SK-N-SH treated with all-trans-retinoic acid at 6 μM for 48 hours (cell line): ENCODE measurements around the gene FMN1.

Source experiments
- ATAC-seq: fragments of 200-7000 bp; cut with Tn5 transposase; 3 replicates; pipeline ENCODE4 v1.9.1; 2020; ENCODE audit warnings: mild to moderate bottlenecking, moderate library complexity
- BACH2 ChIP-seq: fragments of 250-450 bp; sonication (Bioruptor Pico); IDR thresholded peaks from 2 replicates; pipeline ENCODE4 v1.9.0; 2021; ENCODE audit warnings: mild to moderate bottlenecking, borderline replicate concordance
- CSDC2 ChIP-seq: fragments of 250-450 bp; sonication (Bioruptor Pico); IDR thresholded peaks from 2 replicates; pipeline ENCODE4 v1.5.0; 2020; ENCODE audit warnings: mild to moderate bottlenecking, moderate library complexity
- ESRRG ChIP-seq: fragments of 250-450 bp; sonication (Bioruptor Pico); IDR thresholded peaks from 2 replicates; pipeline ENCODE4 v1.6.1; 2021; ENCODE audit warnings: mild to moderate bottlenecking
- GLIS3 ChIP-seq: fragments of 250-450 bp; sonication (Bioruptor Pico); IDR thresholded peaks from 2 replicates; pipeline ENCODE4 v1.5.0; 2020; ENCODE audit warnings: mild to moderate bottlenecking, moderate library complexity
- ISL1 ChIP-seq: fragments of 250-450 bp; sonication (Bioruptor Pico); IDR thresholded peaks from 2 replicates; pipeline ENCODE4 v2.1.2; 2022; ENCODE audit warnings: mild to moderate bottlenecking, moderate library complexity
- OSR1 ChIP-seq: fragments of 250-450 bp; sonication (Bioruptor Pico); IDR thresholded peaks from 2 replicates; pipeline ENCODE4 v1.8.0; 2022; ENCODE audit warnings: moderate library complexity, mild to moderate bottlenecking, inconsistent platforms
- PPARA ChIP-seq: fragments of 250-450 bp; sonication (Bioruptor Pico); IDR thresholded peaks from 2 replicates; pipeline ENCODE4 v1.5.0; 2020; ENCODE audit warnings: mild to moderate bottlenecking, borderline replicate concordance
- RARB ChIP-seq: fragments of 250-450 bp; sonication (Bioruptor Pico); IDR thresholded peaks from 2 replicates; pipeline ENCODE4 v1.8.0; 2021; ENCODE audit warnings: mild to moderate bottlenecking, moderate library complexity
- SNAI2 ChIP-seq: fragments of 250-450 bp; sonication (Bioruptor Pico); IDR thresholded peaks from 2 replicates; pipeline ENCODE4 v1.5.0; 2020; ENCODE audit warnings: mild to moderate bottlenecking, moderate library complexity
- TCF4 ChIP-seq: fragments of 250-450 bp; sonication (Bioruptor Pico); IDR thresholded peaks from 2 replicates; pipeline ENCODE4 v1.8.0; 2021; ENCODE audit warnings: mild to moderate bottlenecking, moderate library complexity, borderline replicate concordance
- TOX ChIP-seq: fragments of 250-450 bp; sonication (Bioruptor Pico); IDR thresholded peaks from 2 replicates; pipeline ENCODE4 v1.8.0; 2021; ENCODE audit warnings: mild to moderate bottlenecking, moderate library complexity, borderline replicate concordance
- ZC3H10 ChIP-seq: fragments of 250-450 bp; sonication (Bioruptor Pico); IDR thresholded peaks from 2 replicates; pipeline ENCODE4 v1.5.1; 2021; ENCODE audit warnings: mild to moderate bottlenecking, moderate library complexity
- ZFP3 ChIP-seq: fragments of 250-450 bp; sonication (Bioruptor Pico); IDR thresholded peaks from 2 replicates; pipeline ENCODE4 v1.5.0; 2020; ENCODE audit warnings: mild to moderate bottlenecking, moderate library complexity
- ZFP30 ChIP-seq: fragments of 450-650 bp; formaldehyde crosslinking; IDR thresholded peaks from 2 replicates; pipeline ENCODE4 v1.5.0; 2022; ENCODE audit warnings: mild to moderate bottlenecking, moderate library complexity
- ZNF565 ChIP-seq: fragments of 450-650 bp; formaldehyde crosslinking; conservative IDR thresholded peaks from 2 replicates; pipeline ENCODE4 v1.5.0; 2020; ENCODE audit warnings: low read depth, mild to moderate bottlenecking, moderate library complexity
- ZNF70 ChIP-seq: fragments of 450-650 bp; formaldehyde crosslinking; IDR thresholded peaks from 2 replicates; pipeline ENCODE4 v1.5.0; 2020; ENCODE audit warnings: mild to moderate bottlenecking, moderate library complexity
- ZNF8 ChIP-seq: fragments of 450-650 bp; formaldehyde crosslinking; IDR thresholded peaks from 2 replicates; pipeline ENCODE4 v1.5.0; 2020; ENCODE audit warnings: mild to moderate bottlenecking, moderate library complexity
- TF ChIP-seq, protein P1 (sequence below): fragments of 250-450 bp; sonication (Bioruptor Pico); IDR thresholded peaks from 2 replicates; pipeline ENCODE4 v1.8.0; 2021; ENCODE audit warnings: low read depth, mild to moderate bottlenecking, moderate library complexity, borderline replicate concordance
- TF ChIP-seq, protein P2 (sequence below): fragments of 250-450 bp; sonication (Bioruptor Pico); IDR thresholded peaks from 2 replicates; pipeline ENCODE4 v1.5.1; 2020; ENCODE audit warnings: low read depth, mild to moderate bottlenecking, moderate library complexity
- TF ChIP-seq, protein P3 (sequence below): fragments of 250-450 bp; sonication (Bioruptor Pico); IDR thresholded peaks from 2 replicates; pipeline ENCODE4 v1.5.1; 2021; ENCODE audit warnings: mild to moderate bottlenecking, moderate library complexity
- TF ChIP-seq, protein P4 (sequence below): fragments of 250-450 bp; sonication (Bioruptor Pico); IDR thresholded peaks from 2 replicates; pipeline ENCODE4 v1.5.0; 2020; ENCODE audit warnings: mild to moderate bottlenecking, moderate library complexity

Gene FMN1

DNA sequence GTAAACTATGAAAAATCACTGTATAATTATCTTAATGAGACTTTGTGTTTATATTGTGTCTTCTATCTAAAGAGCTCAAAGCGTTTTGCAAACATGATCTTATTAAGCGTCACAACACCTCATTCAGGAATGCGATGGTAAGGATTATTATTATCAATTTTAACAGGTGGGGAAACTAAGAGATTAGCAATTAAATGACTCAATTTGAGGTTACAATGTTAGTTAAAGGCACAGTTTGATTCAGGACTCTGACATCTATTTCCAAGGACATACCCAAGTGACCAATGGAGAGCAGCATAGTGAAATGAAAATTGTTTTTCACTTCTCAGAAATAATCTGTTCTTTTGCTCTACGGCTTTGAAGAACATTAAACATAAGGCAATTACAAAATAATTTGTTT lies 74.6 kb downstream of the FMN1 start:
- TF ChIP-seq, protein P1, sequence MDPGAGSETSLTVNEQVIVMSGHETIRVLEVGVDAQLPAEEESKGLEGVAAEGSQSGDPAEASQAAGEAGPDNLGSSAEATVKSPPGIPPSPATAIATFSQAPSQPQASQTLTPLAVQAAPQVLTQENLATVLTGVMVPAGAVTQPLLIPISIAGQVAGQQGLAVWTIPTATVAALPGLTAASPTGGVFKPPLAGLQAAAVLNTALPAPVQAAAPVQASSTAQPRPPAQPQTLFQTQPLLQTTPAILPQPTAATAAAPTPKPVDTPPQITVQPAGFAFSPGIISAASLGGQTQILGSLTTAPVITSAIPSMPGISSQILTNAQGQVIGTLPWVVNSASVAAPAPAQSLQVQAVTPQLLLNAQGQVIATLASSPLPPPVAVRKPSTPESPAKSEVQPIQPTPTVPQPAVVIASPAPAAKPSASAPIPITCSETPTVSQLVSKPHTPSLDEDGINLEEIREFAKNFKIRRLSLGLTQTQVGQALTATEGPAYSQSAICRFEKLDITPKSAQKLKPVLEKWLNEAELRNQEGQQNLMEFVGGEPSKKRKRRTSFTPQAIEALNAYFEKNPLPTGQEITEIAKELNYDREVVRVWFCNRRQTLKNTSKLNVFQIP (CRISPR knock-in tag): no peak
- no peak for TF ChIP-seq GLIS3
- TF ChIP-seq PPARA: no peak
- TF ChIP-seq ZC3H10 (CRISPR knock-in tag): no peak
- TF ChIP-seq ZNF565 (CRISPR knock-in tag): no peak
- no peak for TF ChIP-seq ISL1 (CRISPR knock-in tag)
- TF ChIP-seq, protein P2, sequence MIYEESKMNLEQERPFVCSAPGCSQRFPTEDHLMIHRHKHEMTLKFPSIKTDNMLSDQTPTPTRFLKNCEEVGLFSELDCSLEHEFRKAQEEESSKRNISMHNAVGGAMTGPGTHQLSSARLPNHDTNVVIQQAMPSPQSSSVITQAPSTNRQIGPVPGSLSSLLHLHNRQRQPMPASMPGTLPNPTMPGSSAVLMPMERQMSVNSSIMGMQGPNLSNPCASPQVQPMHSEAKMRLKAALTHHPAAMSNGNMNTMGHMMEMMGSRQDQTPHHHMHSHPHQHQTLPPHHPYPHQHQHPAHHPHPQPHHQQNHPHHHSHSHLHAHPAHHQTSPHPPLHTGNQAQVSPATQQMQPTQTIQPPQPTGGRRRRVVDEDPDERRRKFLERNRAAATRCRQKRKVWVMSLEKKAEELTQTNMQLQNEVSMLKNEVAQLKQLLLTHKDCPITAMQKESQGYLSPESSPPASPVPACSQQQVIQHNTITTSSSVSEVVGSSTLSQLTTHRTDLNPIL (CRISPR knock-in tag): no peak
- TF ChIP-seq ESRRG (CRISPR knock-in tag): no peak
- no peak for TF ChIP-seq ZNF70 (CRISPR knock-in tag)
- no peak for TF ChIP-seq CSDC2 (CRISPR knock-in tag)
- TF ChIP-seq ZNF8: no peak
- no peak for TF ChIP-seq BACH2
- TF ChIP-seq TCF4: no peak
- no peak for ATAC-seq

DNA sequence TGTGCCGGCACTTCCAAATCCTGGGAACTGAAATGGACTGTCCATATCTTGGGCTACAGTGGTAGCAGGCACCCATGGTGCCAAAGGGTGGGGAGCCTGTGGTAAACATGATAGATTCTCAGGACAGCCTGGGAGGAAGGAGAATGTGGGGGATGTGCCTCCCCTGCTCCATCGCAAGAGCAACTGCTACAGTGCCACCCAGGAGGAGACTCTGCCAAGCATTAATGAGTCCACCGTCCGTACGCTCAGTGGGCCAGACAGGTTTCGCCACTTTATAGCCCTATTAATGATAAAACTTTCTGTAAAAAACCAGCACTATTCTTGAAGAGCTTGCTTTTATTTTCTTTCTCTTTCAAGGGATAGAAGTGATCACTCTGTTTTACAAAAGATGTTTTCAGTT lies 75.2 kb downstream of the FMN1 start:
- ATAC-seq: peak; percentile 45
- TF ChIP-seq ZNF70 (CRISPR knock-in tag) (no peak), ZNF565 (CRISPR knock-in tag) (no peak), RARB (CRISPR knock-in tag) (no peak), TOX (CRISPR knock-in tag) (no peak), CSDC2 (CRISPR knock-in tag) (no peak), ZFP3 (CRISPR knock-in tag) (no peak)
- TF ChIP-seq, protein P3, sequence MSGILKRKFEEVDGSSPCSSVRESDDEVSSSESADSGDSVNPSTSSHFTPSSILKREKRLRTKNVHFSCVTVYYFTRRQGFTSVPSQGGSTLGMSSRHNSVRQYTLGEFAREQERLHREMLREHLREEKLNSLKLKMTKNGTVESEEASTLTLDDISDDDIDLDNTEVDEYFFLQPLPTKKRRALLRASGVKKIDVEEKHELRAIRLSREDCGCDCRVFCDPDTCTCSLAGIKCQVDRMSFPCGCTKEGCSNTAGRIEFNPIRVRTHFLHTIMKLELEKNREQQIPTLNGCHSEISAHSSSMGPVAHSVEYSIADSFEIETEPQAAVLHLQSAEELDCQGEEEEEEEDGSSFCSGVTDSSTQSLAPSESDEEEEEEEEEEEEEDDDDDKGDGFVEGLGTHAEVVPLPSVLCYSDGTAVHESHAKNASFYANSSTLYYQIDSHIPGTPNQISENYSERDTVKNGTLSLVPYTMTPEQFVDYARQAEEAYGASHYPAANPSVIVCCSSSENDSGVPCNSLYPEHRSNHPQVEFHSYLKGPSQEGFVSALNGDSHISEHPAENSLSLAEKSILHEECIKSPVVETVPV (CRISPR knock-in tag): no peak
- TF ChIP-seq, all 23 proteins: peak for 0

DNA sequence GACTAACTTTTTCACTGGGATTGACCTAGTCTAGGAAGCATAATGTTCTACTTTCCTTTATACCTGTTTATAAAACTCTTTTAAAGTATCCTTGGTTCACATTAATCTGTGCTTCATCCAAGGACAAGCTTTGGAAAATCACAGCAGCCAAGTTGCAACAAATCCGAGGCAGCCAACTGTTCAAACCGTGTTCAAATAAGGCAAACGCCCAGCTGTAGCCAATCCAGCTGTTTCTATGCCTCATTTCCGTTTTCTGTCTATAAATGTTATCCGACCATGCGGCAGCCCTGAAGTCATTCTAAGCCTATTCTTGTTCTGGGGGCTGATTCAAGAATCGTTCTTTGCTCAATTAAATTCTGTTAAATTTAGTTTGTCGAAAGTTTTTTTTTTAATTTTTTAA lies 78.3 kb downstream of the FMN1 start:
- no peak for TF ChIP-seq GLIS3
- TF ChIP-seq CSDC2 (CRISPR knock-in tag): no peak
- no peak for TF ChIP-seq TCF4
- TF ChIP-seq BACH2: no peak
- TF ChIP-seq ISL1 (CRISPR knock-in tag): no peak
- TF ChIP-seq, protein P3 (CRISPR knock-in tag): no peak
- TF ChIP-seq ZNF565 (CRISPR knock-in tag): no peak
- no peak for TF ChIP-seq SNAI2
- TF ChIP-seq, protein P4, sequence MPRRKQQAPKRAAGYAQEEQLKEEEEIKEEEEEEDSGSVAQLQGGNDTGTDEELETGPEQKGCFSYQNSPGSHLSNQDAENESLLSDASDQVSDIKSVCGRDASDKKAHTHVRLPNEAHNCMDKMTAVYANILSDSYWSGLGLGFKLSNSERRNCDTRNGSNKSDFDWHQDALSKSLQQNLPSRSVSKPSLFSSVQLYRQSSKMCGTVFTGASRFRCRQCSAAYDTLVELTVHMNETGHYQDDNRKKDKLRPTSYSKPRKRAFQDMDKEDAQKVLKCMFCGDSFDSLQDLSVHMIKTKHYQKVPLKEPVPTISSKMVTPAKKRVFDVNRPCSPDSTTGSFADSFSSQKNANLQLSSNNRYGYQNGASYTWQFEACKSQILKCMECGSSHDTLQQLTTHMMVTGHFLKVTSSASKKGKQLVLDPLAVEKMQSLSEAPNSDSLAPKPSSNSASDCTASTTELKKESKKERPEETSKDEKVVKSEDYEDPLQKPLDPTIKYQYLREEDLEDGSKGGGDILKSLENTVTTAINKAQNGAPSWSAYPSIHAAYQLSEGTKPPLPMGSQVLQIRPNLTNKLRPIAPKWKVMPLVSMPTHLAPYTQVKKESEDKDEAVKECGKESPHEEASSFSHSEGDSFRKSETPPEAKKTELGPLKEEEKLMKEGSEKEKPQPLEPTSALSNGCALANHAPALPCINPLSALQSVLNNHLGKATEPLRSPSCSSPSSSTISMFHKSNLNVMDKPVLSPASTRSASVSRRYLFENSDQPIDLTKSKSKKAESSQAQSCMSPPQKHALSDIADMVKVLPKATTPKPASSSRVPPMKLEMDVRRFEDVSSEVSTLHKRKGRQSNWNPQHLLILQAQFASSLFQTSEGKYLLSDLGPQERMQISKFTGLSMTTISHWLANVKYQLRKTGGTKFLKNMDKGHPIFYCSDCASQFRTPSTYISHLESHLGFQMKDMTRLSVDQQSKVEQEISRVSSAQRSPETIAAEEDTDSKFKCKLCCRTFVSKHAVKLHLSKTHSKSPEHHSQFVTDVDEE (CRISPR knock-in tag): no peak
- no peak for TF ChIP-seq OSR1 (CRISPR knock-in tag)
- TF ChIP-seq PPARA: no peak
- TF ChIP-seq, protein P2 (CRISPR knock-in tag): no peak
- no peak for TF ChIP-seq ZFP30
- TF ChIP-seq TOX (CRISPR knock-in tag): no peak
- no peak for TF ChIP-seq ZNF8
- no peak for TF ChIP-seq ZFP3 (CRISPR knock-in tag)
- no peak for TF ChIP-seq ZC3H10 (CRISPR knock-in tag)
- no peak for TF ChIP-seq RARB (CRISPR knock-in tag)

More for the DNA sequence above, 78.3 kb downstream of the FMN1 start:
- ATAC-seq: no peak
